Endothelial cell (in vitro differentiated cells): ENCODE data around the gene SEMA4A. TPM values are rescaled to one million over a fixed set of nuclear protein-coding genes. Genes with fewer than 3 reads are reported as not detected.
A peak's percentile ranks its signal among the peaks of the same experiment; 100 is the strongest.

Experiments used
- DNase-seq: peaks from one replicate; pipeline ENCODE4 v3.0.0; 2021; ENCODE audit warnings: low spot score
- H3K27ac Mint-ChIP-seq: one replicate; pipeline ENCODE4 v1.8.0; 2021; ENCODE audit warnings: mixed read lengths, inconsistent platforms; ENCODE audit not compliant: unreplicated experiment
- H3K27me3 Mint-ChIP-seq: one replicate; pipeline ENCODE4 v1.8.0; 2021; ENCODE audit warnings: mild to moderate bottlenecking, moderate library complexity, mixed read lengths, inconsistent platforms; ENCODE audit not compliant: unreplicated experiment
- H3K36me3 Mint-ChIP-seq: one replicate; pipeline ENCODE4 v1.8.0; 2021; ENCODE audit warnings: mild to moderate bottlenecking, low read depth, mixed read lengths, inconsistent platforms; ENCODE audit not compliant: unreplicated experiment
- H3K4me1 Mint-ChIP-seq: one replicate; pipeline ENCODE4 v1.8.0; 2021; ENCODE audit warnings: mild to moderate bottlenecking, mixed read lengths, inconsistent platforms; ENCODE audit not compliant: unreplicated experiment
- H3K4me3 Mint-ChIP-seq: one replicate; pipeline ENCODE4 v1.8.0; 2021; ENCODE audit warnings: mild to moderate bottlenecking, mixed read lengths, inconsistent platforms; ENCODE audit not compliant: unreplicated experiment
- H3K9me3 Mint-ChIP-seq: one replicate; pipeline ENCODE4 v1.8.0; 2021; ENCODE audit warnings: mixed read lengths, inconsistent platforms; ENCODE audit not compliant: unreplicated experiment
- total RNA-seq: library from RNA; stranded (reverse); fragmentation: NEBNext Ultra II Directional; extraction: Animal tissue kit (Norgen Biotek cat#: 25700); gene quantifications from one replicate; pipeline ENCODE4 v1.2.1, GENCODE V29; 2021; ENCODE audit not compliant: unreplicated experiment
- TF ChIP-seq, protein P1 (sequence below): fragments of 200-600 bp; sonication (generic); IDR thresholded peaks from one replicate; pipeline ENCODE4 v1.5.0; 2021; ENCODE audit warnings: antibody characterized with exemption; ENCODE audit not compliant: unreplicated experiment

Gene SEMA4A
- total RNA-seq, 1 donor from 2014 or later: 2.2 TPM

DNA sequence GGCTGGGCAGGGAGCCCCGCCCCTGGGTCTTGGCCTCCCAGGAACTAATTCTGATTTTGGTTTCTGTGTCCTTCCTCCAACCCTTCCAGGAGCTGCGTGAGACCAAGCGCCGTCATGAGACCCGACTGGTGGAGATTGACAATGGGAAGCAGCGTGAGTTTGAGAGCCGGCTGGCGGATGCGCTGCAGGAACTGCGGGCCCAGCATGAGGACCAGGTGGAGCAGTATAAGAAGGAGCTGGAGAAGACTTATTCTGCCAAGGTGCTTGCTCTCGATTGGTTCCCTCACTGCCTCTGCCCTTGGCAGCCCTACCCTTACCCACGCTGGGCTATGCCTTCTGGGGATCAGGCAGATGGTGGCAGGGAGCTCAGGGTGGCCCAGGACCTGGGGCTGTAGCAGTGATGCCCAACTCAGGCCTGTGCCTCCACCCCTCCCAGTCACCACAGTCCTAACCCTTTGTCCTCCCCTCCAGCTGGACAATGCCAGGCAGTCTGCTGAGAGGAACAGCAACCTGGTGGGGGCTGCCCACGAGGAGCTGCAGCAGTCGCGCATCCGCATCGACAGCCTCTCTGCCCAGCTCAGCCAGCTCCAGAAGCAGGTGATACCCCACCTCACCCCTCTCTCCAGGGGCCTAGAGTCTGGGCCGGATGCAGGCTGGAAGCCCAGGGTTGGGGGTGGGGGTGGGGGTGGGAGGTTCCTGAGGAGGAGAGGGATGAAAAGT is 18.5 kb upstream of the SEMA4A start:
- H3K4me3 Mint-ChIP-seq: no peak overlapping the region
- no peaks in the 10 kb centered on the region for H3K9me3 Mint-ChIP-seq
- H3K27me3 Mint-ChIP-seq: peaks cover 1% of the 10 kb centered on the region
- no peak for DNase-seq
- peaks cover 3% of the 10 kb centered on the region for H3K4me1 Mint-ChIP-seq
- TF ChIP-seq, protein P1, sequence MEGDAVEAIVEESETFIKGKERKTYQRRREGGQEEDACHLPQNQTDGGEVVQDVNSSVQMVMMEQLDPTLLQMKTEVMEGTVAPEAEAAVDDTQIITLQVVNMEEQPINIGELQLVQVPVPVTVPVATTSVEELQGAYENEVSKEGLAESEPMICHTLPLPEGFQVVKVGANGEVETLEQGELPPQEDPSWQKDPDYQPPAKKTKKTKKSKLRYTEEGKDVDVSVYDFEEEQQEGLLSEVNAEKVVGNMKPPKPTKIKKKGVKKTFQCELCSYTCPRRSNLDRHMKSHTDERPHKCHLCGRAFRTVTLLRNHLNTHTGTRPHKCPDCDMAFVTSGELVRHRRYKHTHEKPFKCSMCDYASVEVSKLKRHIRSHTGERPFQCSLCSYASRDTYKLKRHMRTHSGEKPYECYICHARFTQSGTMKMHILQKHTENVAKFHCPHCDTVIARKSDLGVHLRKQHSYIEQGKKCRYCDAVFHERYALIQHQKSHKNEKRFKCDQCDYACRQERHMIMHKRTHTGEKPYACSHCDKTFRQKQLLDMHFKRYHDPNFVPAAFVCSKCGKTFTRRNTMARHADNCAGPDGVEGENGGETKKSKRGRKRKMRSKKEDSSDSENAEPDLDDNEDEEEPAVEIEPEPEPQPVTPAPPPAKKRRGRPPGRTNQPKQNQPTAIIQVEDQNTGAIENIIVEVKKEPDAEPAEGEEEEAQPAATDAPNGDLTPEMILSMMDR: no peak
- H3K36me3 Mint-ChIP-seq: peaks cover 24% of the 10 kb centered on the region
- no peak overlapping the region for H3K27ac Mint-ChIP-seq

DNA sequence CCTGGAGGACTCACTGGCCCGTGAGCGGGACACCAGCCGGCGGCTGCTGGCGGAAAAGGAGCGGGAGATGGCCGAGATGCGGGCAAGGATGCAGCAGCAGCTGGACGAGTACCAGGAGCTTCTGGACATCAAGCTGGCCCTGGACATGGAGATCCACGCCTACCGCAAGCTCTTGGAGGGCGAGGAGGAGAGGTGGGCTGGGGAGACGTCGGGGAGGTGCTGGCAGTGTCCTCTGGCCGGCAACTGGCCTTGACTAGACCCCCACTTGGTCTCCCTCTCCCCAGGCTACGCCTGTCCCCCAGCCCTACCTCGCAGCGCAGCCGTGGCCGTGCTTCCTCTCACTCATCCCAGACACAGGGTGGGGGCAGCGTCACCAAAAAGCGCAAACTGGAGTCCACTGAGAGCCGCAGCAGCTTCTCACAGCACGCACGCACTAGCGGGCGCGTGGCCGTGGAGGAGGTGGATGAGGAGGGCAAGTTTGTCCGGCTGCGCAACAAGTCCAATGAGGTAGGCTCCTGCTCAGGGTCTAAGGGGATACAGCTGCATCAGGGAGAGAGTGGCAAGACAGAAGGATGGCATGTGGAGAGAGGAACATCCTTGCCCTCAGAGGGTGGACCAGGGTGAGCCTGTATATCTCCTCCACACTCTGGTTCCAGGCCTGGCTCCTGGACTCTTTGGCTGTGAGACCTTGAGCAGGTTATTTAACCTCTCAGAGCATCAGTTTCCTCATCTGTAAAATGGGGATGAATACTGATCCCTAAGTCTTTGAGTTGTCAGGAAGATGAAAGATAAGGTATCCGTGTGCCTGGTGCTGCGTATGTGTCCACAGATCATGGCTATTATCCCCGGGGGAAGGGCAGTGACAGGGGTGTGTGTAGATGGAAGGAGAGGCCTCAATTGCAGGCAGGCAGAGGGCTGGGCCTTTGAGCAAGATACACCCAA is 17.2 kb upstream of the SEMA4A start:
- no peak for DNase-seq
- Mint-ChIP-seq H3K9me3 (no peaks in the 10 kb centered on the region), H3K27me3 (peaks cover 1% of the 10 kb centered on the region), H3K27ac (peak overlapping the region; percentile 24), H3K4me3 (peak overlapping the region; percentile 53), H3K36me3 (peaks cover 24% of the 10 kb centered on the region), H3K4me1 (no peaks in the 10 kb centered on the region)
- TF ChIP-seq, protein P1: no peak

DNA sequence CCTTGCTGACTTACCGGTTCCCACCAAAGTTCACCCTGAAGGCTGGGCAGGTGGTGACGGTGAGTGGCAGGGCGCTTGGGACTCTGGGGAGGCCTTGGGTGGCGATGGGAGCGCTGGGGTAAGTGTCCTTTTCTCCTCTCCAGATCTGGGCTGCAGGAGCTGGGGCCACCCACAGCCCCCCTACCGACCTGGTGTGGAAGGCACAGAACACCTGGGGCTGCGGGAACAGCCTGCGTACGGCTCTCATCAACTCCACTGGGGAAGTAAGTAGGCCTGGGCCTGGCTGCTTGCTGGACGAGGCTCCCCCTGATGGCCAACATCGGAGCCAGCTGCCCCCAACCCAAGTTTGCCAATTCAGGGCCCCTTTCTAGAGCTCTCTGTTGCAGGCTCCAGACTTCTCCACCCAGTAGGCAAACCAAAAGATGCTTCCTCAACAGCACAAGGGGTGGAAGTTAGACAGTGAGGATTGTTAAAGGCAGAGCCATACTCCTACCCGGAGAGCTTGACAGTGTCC is 16.4 kb upstream of the SEMA4A start:
- TF ChIP-seq, protein P1: no peak
- no peak for DNase-seq
- Mint-ChIP-seq H3K4me3 (no peak overlapping the region), H3K4me1 (no peaks in the 10 kb centered on the region), H3K27ac (no peak overlapping the region), H3K9me3 (no peaks in the 10 kb centered on the region), H3K27me3 (peaks cover 1% of the 10 kb centered on the region), H3K36me3 (peaks cover 24% of the 10 kb centered on the region)

DNA sequence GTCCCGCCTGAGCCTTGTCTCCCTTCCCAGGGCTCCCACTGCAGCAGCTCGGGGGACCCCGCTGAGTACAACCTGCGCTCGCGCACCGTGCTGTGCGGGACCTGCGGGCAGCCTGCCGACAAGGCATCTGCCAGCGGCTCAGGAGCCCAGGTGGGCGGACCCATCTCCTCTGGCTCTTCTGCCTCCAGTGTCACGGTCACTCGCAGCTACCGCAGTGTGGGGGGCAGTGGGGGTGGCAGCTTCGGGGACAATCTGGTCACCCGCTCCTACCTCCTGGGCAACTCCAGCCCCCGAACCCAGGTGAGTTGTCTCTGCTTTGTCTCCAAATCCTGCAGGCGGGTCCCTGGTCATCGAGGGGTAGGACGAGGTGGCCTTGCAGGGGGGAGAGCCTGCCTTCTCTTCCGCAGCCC is 14.9 kb upstream of the SEMA4A start:
- Mint-ChIP-seq H3K4me1 (no peaks in the 10 kb centered on the region), H3K27ac (no peak overlapping the region), H3K9me3 (no peaks in the 10 kb centered on the region), H3K36me3 (peaks cover 24% of the 10 kb centered on the region), H3K27me3 (peaks cover 1% of the 10 kb centered on the region), H3K4me3 (no peak overlapping the region)
- no peak for DNase-seq
- TF ChIP-seq, protein P1: no peak
